ENCODE results near the gene SLFN12L. TPM values are rescaled to one million over a fixed set of nuclear protein-coding genes. Genes with fewer than 3 reads are reported as not detected.

SLFN12L gene
- total and polyA plus RNA-seq, 7 experiments from 2014 or later: 12.0 to 111 (median 43.6) TPM

- Mint-ChIP-seq H3K4me3 (peak within 1 kb of the TSS; percentile 75 to 94 (median 87)), H3K4me1 (peaks cover 0 to 33% (median 26%) of the 10 kb centered on the region in 7 donors), H3K27me3 (no peaks in the 10 kb centered on the region), H3K27ac (peak within 1 kb of the TSS; percentile 76 to 94 (median 83)), H3K36me3 (peaks cover 0 to 55% (median 17%) of the 10 kb centered on the region in 5 donors), H3K9me3 (no peaks in the 10 kb centered on the region)
- intact Hi-C loops (cut with micrococcal nuclease): loop anchor here (1.0 to 5.0 kb wide), 10 partner anchors 12 to 206 kb away; partner anchors contain the start of genes SLFN11 (in 2 of the 2) and SLFN5 (in 1 of the 2)
- POLR2A ChIA-PET: interaction anchor here (0.5 to 2.5 kb wide), 19 partner anchors 9 to 329 kb away, joined by 3 to 28 read pairs (median 4); partner anchors contain the start of genes SLFN11, SLFN12L and SLFN5
- Histone ChIP-seq H3K4me1 (ENCODE audit: control insufficient read depth in 2 of 2, insufficient read depth in 2 of 2, low read length in 2 of 2) (peaks cover 7 to 14% of the 10 kb centered on the region in 2 donors), H3K9me3 (ENCODE audit: control insufficient read depth in 2 of 3, low read length in 3 of 3) (no peaks in the 10 kb centered on the region), H3K27me3 (ENCODE audit: control insufficient read depth in 2 of 2, insufficient read depth in 2 of 2, low read length in 2 of 2) (no peaks in the 10 kb centered on the region), H3K36me3 (ENCODE audit: control insufficient read depth in 2 of 3, insufficient read depth in 3 of 3, low read length in 3 of 3) (no peaks in the 10 kb centered on the region), H3K4me3 (ENCODE audit: low read length) (peak within 1 kb of the TSS; percentile 57), H3K27ac (ENCODE audit: low read depth, low read length) (peak within 1 kb of the TSS; percentile 69)
- CTCF ChIA-PET: interaction anchor here (0.7 to 1.3 kb wide), 2 partner anchors 58 to 85 kb away, joined by 3 to 4 read pairs; no protein-coding TSS in a partner anchor
- ATAC-seq (peak; percentile 94), DNase-seq (peak; percentile 59 to 89 (median 74))
Observed at GRCh38 chr17:35448214-35448898, 89.1 kb downstream of the SLFN12L start, which contains the start of gene SLFN13. TSS of gene SLFN13 (minus strand) at chr17:35448766. CDS start at chr17:35445680, 3,086 bp downstream.

GRCh38 chr17:35447499-35447898 lies 90.0 kb downstream of the SLFN12L start:
- POLR2A ChIA-PET: interaction anchor here (0.9 to 2.5 kb wide), 11 partner anchors 10 to 233 kb away, joined by 3 to 28 read pairs (median 6); partner anchors contain the start of gene SLFN11

GRCh38 chr17:35438433-35438832 lies 99.0 kb downstream of the SLFN12L start:
- Mint-ChIP-seq H3K4me1 (peaks cover 4 to 24% (median 7%) of the 10 kb centered on the region in 7 donors), H3K4me3 (no peak overlapping the region), H3K27ac (no peak overlapping the region), H3K9me3 (no peaks in the 10 kb centered on the region), H3K36me3 (peaks cover 0 to 28% (median 3%) of the 10 kb centered on the region in 5 donors), H3K27me3 (no peaks in the 10 kb centered on the region)
- no peaks in the 10 kb centered on the region for H3K27me3 ChIP-seq (ENCODE audit: control insufficient read depth in 2 of 2, insufficient read depth in 2 of 2, low read length in 2 of 2)
- DNase-seq (no peak), ATAC-seq (no peak)
- H3K4me1 ChIP-seq (ENCODE audit: control insufficient read depth in 2 of 2, insufficient read depth in 2 of 2, low read length in 2 of 2): peaks cover 2 to 3% of the 10 kb centered on the region in 2 donors
- POLR2A ChIA-PET: interaction anchor here (0.6 to 0.7 kb wide), 3 partner anchors 28 to 93 kb away, joined by 3 to 7 read pairs (median 5); no protein-coding TSS in a partner anchor
- CTCF ChIA-PET: no interaction called here
- no peaks in the 10 kb centered on the region for H3K9me3 ChIP-seq (ENCODE audit: control insufficient read depth in 2 of 3, low read length in 3 of 3)
- H3K4me3 ChIP-seq (ENCODE audit: low read length): no peak overlapping the region
- intact Hi-C loops (cut with micrococcal nuclease): no loop called here
- H3K36me3 ChIP-seq (ENCODE audit: control insufficient read depth in 2 of 3, insufficient read depth in 3 of 3, low read length in 3 of 3): no peaks in the 10 kb centered on the region
- no peak overlapping the region for H3K27ac ChIP-seq (ENCODE audit: low read depth, low read length)

More at GRCh38 chr17:35447499-35447898, 90.0 kb downstream of the SLFN12L start:
- peak overlapping the region; percentile 69 for H3K27ac ChIP-seq (ENCODE audit: low read depth, low read length)
- H3K4me3 Mint-ChIP-seq: peak overlapping the region; percentile 60 to 94 (median 87)
- intact Hi-C loops (cut with micrococcal nuclease): loop anchor here in 1 of 2 donors (5.0 kb wide), 4 partner anchors 40 to 205 kb away; partner anchors contain the start of gene SLFN5
- no peaks in the 10 kb centered on the region for H3K9me3 ChIP-seq (ENCODE audit: control insufficient read depth in 2 of 3, low read length in 3 of 3)
- H3K36me3 ChIP-seq (ENCODE audit: control insufficient read depth in 2 of 3, insufficient read depth in 3 of 3, low read length in 3 of 3): no peaks in the 10 kb centered on the region
- H3K27me3 Mint-ChIP-seq: no peaks in the 10 kb centered on the region
- CTCF ChIA-PET: interaction anchor here (1.3 kb wide), 1 partner anchor 86 kb away, joined by 4 read pairs; no protein-coding TSS in a partner anchor
- peak overlapping the region; percentile 57 for H3K4me3 ChIP-seq (ENCODE audit: low read length)
- ATAC-seq: no peak
- no peak for DNase-seq
- H3K27ac Mint-ChIP-seq: peak overlapping the region; percentile 51 to 85 (median 77)
- peaks cover 0 to 49% (median 17%) of the 10 kb centered on the region in 5 donors for H3K36me3 Mint-ChIP-seq
- peaks cover 7 to 14% of the 10 kb centered on the region in 2 donors for H3K4me1 ChIP-seq (ENCODE audit: control insufficient read depth in 2 of 2, insufficient read depth in 2 of 2, low read length in 2 of 2)
- H3K27me3 ChIP-seq (ENCODE audit: control insufficient read depth in 2 of 2, insufficient read depth in 2 of 2, low read length in 2 of 2): no peaks in the 10 kb centered on the region
- peaks cover 0 to 35% (median 26%) of the 10 kb centered on the region in 7 donors for H3K4me1 Mint-ChIP-seq
- no peaks in the 10 kb centered on the region for H3K9me3 Mint-ChIP-seq

GRCh38 chr17:35433075-35433894 lies 104.2 kb downstream of the SLFN12L start:
- peak overlapping the region; percentile 66 to 94 (median 91) for H3K27ac Mint-ChIP-seq
- H3K4me1 Mint-ChIP-seq: peaks cover 30 to 57% (median 51%) of the 10 kb centered on the region in 7 donors
- H3K4me3 ChIP-seq (ENCODE audit: low read length): peak overlapping the region; percentile 70
- peaks cover 16 to 27% of the 10 kb centered on the region in 2 donors for H3K4me1 ChIP-seq (ENCODE audit: control insufficient read depth in 2 of 2, insufficient read depth in 2 of 2, low read length in 2 of 2)
- no peaks in the 10 kb centered on the region for H3K27me3 ChIP-seq (ENCODE audit: control insufficient read depth in 2 of 2, insufficient read depth in 2 of 2, low read length in 2 of 2)
- no peaks in the 10 kb centered on the region for H3K9me3 ChIP-seq (ENCODE audit: control insufficient read depth in 2 of 3, low read length in 3 of 3)
- H3K9me3 Mint-ChIP-seq: no peaks in the 10 kb centered on the region
- CTCF ChIA-PET: interaction anchor here (0.7 to 1.1 kb wide), 3 partner anchors 71 to 106 kb away, joined by 3 to 4 read pairs (median 3); no protein-coding TSS in a partner anchor
- intact Hi-C loops (cut with micrococcal nuclease): loop anchor here (1.0 to 5.0 kb wide), 10 partner anchors 15 to 290 kb away; partner anchors contain the start of genes SLFN13 (in 2 of the 2), NLE1 (in 1 of the 2), SLFN11 (in 1 of the 2) and SLFN12L (in 1 of the 2)
- DNase-seq: peak in 2 of 9 donors; percentile 48 to 52
- ATAC-seq: peak; percentile 72
- peak overlapping the region; percentile 63 for H3K27ac ChIP-seq (ENCODE audit: low read depth, low read length)
- no peaks in the 10 kb centered on the region for H3K27me3 Mint-ChIP-seq
- H3K4me3 Mint-ChIP-seq: peak overlapping the region; percentile 82 to 100 (median 96)
- H3K36me3 ChIP-seq (ENCODE audit: control insufficient read depth in 2 of 3, insufficient read depth in 3 of 3, low read length in 3 of 3): no peaks in the 10 kb centered on the region
- peaks cover 0 to 25% (median 0%) of the 10 kb centered on the region in 5 donors for H3K36me3 Mint-ChIP-seq
- POLR2A ChIA-PET: interaction anchor here (0.7 to 1.9 kb wide), 16 partner anchors 9 to 190 kb away, joined by 3 to 10 read pairs (median 4); partner anchors contain the start of genes AP2B1, PEX12, SLFN11 and SLFN13

- H3K9me3 Mint-ChIP-seq: no peaks in the 10 kb centered on the region
- no peaks in the 10 kb centered on the region for H3K36me3 ChIP-seq (ENCODE audit: control insufficient read depth in 2 of 3, insufficient read depth in 3 of 3, low read length in 3 of 3)
- no peaks in the 10 kb centered on the region for H3K27me3 Mint-ChIP-seq
- intact Hi-C loops (cut with micrococcal nuclease): loop anchor here (1.0 to 5.0 kb wide), 11 partner anchors 16 to 290 kb away; partner anchors contain the start of genes SLFN13 (in 2 of the 2), NLE1 (in 1 of the 2), SLFN11 (in 1 of the 2) and SLFN12L (in 1 of the 2)
- no peaks in the 10 kb centered on the region for H3K27me3 ChIP-seq (ENCODE audit: control insufficient read depth in 2 of 2, insufficient read depth in 2 of 2, low read length in 2 of 2)
- peak in 8 of 9 donors; percentile 31 to 75 (median 70) for DNase-seq
- H3K4me1 Mint-ChIP-seq: peaks cover 36 to 65% (median 59%) of the 10 kb centered on the region in 7 donors
- ChIA-PET CTCF (interaction anchor here (0.7 to 0.9 kb wide), 2 partner anchors 70 to 101 kb away, joined by 3 to 4 read pairs; no protein-coding TSS in a partner anchor), POLR2A (interaction anchor here (0.7 to 1.9 kb wide), 10 partner anchors 8 to 189 kb away, joined by 3 to 10 read pairs (median 4); partner anchors contain the start of genes PEX12, SLFN11, SLFN13 and SLFN5)
- peak; percentile 95 for ATAC-seq
- H3K4me3 ChIP-seq (ENCODE audit: low read length): peak within 1 kb of the TSS; percentile 70
- peaks cover 16 to 28% of the 10 kb centered on the region in 2 donors for H3K4me1 ChIP-seq (ENCODE audit: control insufficient read depth in 2 of 2, insufficient read depth in 2 of 2, low read length in 2 of 2)
- H3K27ac ChIP-seq (ENCODE audit: low read depth, low read length): peak within 1 kb of the TSS; percentile 63
- H3K27ac Mint-ChIP-seq: peak within 1 kb of the TSS; percentile 82 to 94 (median 91)
- H3K9me3 ChIP-seq (ENCODE audit: control insufficient read depth in 2 of 3, low read length in 3 of 3): no peaks in the 10 kb centered on the region
- H3K4me3 Mint-ChIP-seq: peak within 1 kb of the TSS; percentile 86 to 100 (median 96)
- H3K36me3 Mint-ChIP-seq: peaks cover 0 to 26% (median 3%) of the 10 kb centered on the region in 5 donors
Observed at GRCh38 chr17:35432176-35433074, 105.1 kb downstream of the SLFN12L start, which contains the start of gene SLFN12. TSS of gene SLFN12 (minus strand) at chr17:35432500. CDS start at chr17:35423028, 9,472 bp downstream.

Measured in naive thymus-derived CD4-positive, alpha-beta T cell (primary cell).